NOMO-1 treated with DMSO at 0.1 percent for 48 hours (cell line): Measurements from ENCODE around the gene TTLL5.

Experiments
- DNase-seq: peaks from one replicate; lab custom pipeline; 2025; ENCODE audit not compliant: unreplicated experiment; lab: John Stamatoyannopoulos, UW

TTLL5 gene

DNA sequence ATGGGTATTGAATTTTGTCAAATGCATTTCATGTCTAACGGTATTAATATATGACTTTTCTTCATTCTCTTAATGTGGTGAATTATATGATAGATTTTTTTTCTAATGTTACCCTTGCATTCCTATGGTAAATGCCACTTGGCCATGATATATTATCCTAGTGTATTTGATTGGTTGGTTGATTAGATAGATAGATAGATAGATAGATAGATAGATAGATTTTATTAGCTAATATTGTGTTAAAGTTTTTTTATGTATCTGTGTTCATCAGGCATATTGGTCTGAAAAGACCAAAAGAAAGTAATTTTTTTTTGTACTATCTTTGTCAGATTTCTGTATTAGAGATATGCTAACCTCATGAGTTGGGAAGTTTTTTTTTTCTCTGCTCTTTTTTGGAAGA lies 196.2 kb downstream of the TTLL5 start:
- no peak for DNase-seq

- no peak for DNase-seq
These were observed 197.3 kb downstream of the TTLL5 start for GRCh38 chr14:75858362-75858761.

GRCh38 chr14:75859746-75860145 lies 198.7 kb downstream of the TTLL5 start:
- DNase-seq: no peak

DNA sequence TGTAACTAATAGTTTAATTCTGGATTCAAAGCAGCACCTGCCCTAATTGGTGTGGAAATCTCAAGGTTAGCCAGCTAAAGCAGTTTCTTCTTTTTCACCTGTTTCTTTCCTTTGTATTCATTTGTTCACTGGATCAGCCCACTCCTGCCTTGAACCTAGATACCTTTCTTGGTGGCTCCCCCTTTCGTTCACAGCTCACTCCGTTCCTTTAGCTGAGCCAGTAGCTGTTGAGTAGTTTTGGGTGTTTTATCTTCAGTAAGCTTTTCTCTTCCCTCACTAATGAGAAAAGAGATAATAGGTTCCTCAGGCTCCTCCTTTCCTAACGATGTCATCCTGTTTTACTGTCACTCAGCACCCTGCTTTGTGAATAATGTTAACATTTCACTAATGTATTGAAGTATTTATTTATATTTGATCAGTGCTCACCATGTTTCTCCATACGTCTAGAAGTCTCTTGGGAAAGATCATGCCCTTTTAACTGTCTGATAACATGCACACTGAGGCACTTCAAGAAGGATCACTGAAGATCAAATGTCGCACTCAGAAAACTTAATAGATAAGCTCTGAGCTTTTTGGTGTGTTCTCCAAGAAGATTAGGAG lies 199.6 kb downstream of the TTLL5 start:
- no peak for DNase-seq

DNA sequence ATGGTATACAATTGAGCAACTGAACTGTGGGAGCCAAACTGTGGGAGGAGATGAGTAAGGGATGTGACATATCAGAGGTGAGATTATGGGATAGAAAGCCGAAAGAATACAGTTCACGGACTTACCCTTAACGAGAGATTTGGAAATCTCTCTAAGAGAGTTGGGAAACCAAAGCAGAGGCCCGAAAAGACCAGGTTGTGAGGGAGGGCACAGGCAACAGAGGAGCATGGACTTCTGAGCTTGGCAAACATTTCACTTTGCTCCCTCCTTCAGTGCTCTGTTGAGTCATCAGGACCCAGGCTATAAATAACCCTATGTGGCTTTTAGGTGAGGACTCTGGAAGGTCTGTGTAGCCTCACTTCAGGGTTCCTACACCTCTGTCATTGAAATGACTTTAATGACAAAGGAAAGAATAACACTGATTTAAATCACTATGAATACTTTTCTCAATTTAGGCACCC lies 200.1 kb downstream of the TTLL5 start:
- no peak for DNase-seq

DNA sequence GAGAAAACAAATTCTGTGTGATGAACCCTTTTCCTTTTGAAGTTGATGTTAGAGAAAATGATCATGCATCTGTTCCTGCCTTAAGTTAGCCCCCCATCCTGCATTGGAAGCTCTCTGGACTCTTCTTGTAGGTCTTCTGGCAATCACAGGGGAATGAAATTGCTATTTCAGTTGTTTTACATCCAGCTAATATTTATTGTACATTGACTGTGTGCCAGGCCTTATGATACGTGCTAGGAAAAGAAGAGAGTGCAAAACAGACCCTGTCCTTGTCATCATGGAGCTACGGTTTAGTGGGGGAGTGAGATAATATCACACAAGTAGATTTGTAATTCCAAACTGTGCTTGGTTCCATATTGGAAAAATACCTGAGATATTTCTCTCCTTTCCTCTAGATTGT lies 202.2 kb downstream of the TTLL5 start:
- no peak for DNase-seq

DNA sequence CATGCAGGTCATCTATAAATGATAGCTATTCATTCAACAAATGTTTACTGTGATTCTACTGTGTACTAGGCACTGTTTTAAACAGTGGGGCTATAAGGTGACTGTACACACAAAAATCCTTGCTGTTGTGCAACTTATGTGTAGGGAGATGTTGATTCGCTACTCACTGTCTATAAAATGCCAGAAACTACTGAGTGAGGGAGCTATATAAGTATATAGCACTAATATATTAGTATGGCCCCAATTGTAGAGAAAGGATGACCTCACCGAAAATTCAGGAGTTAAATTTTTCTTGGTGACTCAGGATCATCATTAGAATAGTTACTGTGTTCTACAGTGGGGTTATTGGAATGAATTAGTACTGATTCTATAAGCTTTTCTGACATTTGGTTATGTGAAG lies 203.3 kb downstream of the TTLL5 start:
- no peak for DNase-seq

DNA sequence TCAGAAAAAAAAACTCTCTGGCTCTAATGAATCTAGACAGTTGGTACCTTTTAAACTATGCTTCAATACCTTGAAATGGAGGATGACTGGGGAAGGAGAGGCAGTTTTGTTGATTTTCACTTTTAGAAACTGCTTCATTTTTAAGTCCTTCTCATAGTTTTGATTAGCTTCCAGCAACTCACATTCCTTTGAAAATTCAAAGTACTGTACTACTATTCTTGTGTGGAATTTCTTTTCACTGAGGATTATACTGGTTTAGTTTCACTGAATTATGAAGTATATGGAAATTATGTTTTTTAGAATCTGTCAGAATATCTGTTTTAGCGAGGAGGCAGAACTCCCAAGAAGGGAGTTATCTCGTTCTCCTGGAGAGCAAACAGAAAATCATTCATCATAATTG lies 204.5 kb downstream of the TTLL5 start:
- DNase-seq: no peak

- no peak for DNase-seq
These were observed 205.9 kb downstream of the TTLL5 start for GRCh38 chr14:75866970-75867369.

DNA sequence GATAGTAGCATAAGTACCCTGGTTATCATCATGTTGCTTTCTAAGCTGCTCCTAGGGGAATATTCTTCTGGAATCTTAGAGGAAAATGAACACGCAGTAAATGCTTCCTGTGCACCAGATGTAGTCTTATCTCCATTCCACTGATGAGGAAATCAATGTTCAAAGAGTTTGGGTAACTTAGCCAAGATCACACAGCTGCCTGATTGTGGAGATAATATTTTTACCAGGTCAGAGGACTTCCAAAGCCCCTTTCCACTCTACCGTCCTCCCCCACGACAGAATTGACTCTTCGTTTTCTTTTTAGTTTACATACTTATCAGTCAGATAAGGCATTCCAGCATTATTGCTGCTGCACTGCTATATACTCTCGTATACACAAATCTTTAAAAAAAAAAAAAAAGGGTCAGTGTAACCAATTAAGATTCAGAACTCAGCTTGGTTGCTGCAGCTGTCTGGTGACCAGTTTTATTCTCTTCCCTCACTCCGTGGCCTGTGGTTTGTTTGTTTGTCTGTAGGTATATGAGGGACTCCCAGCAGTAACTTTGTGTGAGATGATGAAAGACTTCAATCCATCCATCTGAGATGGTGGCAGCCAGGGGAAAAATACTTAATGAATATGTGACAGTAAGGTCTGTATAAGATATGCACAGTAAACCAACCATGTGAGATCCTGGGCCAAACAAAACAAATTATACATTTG lies 210.3 kb downstream of the TTLL5 start:
- DNase-seq: no peak

- peak; percentile 23 for DNase-seq
These were observed 214.9 kb downstream of the TTLL5 start for GRCh38 chr14:75875958-75876357.

GRCh38 chr14:75876530-75876929 lies 215.5 kb downstream of the TTLL5 start:
- DNase-seq: no peak

DNA sequence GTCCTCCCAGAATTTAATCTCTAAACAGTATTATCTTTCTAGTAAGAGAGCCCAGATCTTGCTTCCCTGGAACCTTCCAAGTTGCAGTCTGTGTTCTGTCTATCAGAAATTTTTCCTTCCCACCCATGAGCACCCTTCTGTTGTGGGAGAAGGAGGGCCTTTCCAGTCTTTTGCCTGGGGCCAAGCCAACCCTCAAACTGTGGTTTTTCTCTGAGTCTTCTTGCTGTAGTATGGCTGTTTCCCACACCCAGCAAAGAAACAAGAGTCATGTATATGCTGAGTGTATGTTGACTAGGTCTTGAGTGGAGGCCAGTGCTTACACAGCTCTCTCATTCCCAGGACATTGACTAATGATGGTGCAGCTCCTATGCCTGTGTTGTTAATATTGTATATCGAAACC lies 216.2 kb downstream of the TTLL5 start:
- DNase-seq: no peak

DNA sequence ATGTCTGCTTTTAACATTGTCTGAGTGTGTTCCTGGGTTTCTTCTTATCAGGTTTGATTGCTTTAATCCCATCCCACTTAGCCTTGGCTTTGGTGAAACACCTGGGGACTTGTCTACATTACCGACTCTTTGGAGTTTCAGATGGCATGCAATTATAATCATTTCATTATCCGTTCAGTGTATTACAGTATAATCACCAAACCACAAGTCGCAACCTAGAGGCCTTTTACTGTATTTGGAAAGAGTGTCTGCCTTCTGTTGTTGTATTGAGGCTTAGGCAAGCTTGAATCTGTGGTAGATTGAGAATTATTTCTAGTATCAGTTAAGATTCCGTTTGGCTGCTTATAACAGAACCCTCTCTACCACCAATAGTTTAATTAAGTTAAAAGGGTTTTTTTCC lies 216.8 kb downstream of the TTLL5 start:
- DNase-seq: no peak

- peak; percentile 42 for DNase-seq
These were observed 218.0 kb downstream of the TTLL5 start for GRCh38 chr14:75879031-75879430.

DNA sequence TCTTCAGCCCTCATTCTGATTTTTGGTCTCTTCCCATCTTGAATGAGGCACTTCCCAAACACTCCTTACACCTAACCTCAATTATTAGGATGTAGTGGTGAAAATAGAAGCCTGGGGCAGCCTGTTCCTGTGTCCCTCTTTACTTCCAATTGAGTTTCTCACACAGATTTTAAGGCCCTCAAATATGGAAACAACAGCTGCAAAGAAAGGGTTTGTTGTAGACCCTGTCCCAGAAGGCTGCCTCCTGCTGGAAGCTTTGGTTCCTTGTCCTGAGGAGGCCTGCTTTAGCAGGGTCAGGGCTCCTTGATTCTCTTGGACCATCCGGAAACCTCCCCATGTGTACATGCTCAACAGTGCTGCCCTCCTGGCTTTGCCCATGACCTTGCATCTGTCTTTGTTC lies 219.5 kb downstream of the TTLL5 start:
- no peak for DNase-seq

GRCh38 chr14:75881994-75882393 lies 220.9 kb downstream of the TTLL5 start:
- DNase-seq: no peak

DNA sequence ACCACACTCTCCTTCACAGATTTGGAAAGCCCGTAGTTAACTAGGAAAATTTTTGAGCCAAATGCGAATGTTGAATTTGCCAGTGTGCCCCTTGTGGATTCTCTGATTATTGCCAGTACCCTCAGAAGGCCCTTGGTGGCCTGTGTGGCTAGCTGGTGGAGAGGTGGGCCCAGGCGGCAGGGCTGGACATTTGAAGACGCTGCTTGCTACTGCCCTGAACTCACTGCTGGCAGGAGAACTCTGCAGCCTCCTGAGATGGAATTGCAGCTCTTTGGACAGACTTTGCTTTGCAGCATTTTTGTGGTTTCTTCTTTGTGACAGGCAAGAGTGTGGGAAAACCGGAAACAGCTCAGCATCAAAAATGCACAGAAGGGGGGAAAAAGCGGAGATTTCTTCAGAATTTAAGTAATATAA lies 223.2 kb downstream of the TTLL5 start:
- DNase-seq: no peak

DNA sequence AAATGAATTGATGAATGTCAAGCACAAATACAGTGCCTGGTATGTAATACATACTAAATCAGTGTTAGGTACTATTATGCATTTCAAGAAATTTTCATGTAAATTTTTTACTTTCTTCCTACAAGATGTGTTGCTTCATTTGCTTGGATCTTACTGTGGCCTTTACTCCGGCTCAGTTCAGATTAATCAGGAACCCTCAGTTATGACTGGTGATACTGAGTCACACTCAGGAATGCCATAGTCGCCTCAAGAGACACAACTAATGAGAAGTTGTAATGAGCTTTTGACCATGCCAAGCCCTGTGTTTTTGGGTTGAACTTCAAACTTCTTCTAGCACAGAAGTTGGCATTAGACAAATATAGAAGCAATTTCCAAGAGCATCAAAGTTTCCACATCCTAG lies 224.8 kb downstream of the TTLL5 start:
- no peak for DNase-seq

- DNase-seq: no peak
These were observed 225.7 kb downstream of the TTLL5 start for GRCh38 chr14:75886636-75887348.

GRCh38 chr14:75888945-75889344 lies 227.9 kb downstream of the TTLL5 start:
- no peak for DNase-seq

GRCh38 chr14:75896341-75896740 lies 235.3 kb downstream of the TTLL5 start:
- DNase-seq: no peak
